ENCODE measurements around the gene PCBP4. TPM values are rescaled to one million over a fixed set of nuclear protein-coding genes. Genes with fewer than 3 reads are reported as not detected.
"Not testable (repeated sequence)": the region's sequence is repeated elsewhere in the genome, so short reads cannot be mapped to it uniquely, and the experiment has no call there.

Gene PCBP4
- total RNA-seq, 1 experiment from 2014 or later, result 37.0 TPM

DNA sequence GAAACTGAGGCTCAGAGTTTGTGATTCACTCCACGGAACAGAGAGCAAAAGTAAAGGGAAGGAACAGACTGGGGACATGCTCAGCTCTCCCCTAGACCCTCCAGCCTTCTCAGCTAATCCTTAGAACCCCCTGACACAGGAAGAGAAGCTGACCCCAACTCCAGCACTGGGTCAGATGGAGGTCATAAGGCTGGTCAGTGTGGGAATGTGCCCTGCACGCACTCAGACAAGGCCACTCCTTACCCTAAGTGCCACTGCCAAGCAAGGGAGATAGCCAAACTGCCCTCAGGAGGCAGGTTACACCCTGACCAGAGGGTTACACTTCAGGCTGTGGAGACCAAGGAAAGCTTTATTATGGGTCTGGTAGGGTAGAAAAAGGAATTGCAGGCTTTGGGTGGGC, 27.3 kb upstream of the PCBP4 start:
- DNase-seq (ENCODE audit: low read depth), result no peak

DNA sequence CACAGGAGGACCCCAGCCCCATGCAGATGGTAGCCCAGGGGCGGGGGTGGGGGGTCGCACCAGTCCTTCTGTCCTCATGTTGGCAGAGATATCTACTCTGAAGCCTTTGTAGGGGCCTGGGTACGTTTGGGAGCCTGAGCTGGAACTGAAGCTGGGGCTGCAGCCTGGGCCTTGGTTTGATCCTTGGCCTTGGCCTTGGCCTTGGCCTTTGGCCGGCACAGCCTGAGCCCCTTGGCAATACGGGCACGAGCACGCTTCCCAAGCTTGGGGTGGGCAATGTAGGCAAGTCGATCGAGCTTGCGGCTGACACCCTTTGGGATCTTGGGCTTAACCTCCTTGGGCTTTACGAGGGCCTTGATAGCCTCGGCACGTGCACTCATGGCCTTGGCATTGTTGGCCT, 26.4 kb upstream of the PCBP4 start:
- DNase-seq (ENCODE audit: low read depth), result not testable (repeated sequence)

DNA sequence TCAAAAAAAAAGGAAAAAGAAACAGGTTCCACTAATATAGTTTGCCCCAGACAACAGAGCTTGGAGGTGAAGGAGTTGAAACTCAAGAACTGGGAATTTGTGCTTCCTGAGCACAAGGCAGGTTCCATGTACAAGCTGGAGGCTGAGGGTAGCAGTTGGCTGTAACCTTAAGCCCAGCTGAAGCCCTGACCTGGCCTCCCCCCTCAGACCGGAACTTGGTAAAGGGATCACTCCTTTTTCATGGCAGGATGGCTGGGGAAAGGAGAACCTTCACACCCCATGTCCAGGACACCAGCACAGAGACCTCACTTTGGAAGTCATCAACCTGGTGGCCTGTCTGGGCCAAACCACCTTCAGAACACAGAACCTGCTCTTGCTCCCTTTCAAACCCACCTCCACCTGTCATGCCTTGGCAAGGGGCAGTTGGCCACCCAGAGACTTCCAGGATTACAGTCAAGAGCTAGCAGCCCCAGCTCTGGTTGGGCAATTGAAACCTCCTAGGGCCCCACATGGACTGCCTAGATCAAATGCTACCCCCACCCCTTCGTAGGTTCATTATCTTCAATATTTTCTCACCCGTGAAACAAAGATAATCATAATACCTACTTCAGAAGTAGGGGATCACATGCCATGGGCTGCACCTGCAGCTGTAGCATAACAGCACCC, 24.9 kb upstream of the PCBP4 start:
- no peak for DNase-seq (ENCODE audit: low read depth)

DNA sequence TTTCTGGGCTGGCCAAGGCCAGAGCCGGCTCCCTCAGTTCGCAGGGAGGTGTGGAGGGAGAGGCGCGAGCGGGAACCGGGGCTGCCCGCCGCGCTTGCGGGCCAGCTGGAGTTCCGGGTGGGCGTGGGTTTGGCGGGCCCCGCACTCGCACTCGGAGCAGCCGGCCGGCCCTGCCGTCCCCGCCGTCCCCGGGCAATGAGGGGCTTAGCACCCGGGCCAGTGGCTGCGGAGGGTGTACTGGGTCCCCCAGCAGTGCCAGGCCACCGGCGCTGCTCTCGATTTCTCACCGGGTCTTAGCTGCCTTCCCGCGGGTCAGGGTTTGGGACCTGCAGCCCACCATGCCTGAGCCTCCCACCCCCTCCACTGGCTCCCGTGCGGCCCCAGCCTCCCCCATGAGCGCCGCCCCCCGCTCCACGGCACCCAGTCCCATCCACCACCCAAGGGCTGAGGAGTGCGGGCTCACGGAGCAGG, 23.3 kb upstream of the PCBP4 start:
- not testable (repeated sequence) for DNase-seq (ENCODE audit: low read depth)

DNA sequence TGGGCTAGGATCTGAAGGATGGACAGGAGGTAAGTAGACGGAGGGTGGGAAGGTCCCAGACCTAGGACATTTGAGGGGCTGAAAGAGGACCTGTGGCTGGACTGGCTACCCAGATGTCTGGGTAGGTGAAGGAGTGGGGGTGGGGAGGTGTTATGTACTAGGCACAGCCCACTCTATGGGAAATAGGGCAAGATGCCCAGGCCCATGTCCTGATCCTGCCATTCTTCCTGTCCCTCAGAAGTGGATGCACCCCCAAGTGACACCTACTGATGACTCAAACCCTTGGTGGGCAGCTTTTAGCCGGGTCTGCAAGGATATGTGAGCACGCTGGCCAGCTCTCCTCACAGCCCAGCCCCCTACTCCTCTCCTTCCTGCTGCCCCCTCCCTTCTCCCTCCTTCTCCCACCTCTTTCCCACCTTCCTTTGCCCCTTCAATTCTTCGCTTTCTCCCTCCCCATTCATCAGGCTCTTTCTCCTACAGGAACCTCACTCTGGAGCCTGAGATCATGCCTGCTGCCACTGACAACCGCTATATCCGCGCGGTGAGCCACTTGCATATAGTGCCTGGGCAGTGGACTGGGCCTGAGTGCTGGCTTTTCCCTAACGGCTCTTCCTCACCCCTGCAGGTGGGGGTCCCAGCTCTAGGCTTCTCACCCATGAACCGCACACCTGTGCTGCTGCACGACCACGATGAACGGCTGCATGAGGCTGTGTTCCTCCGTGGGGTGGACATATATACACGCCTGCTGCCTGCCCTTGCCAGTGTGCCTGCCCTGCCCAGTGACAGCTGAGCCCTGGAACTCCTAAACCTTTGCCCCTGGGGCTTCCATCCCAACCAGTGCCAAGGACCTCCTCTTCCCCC, 21.3 kb upstream of the PCBP4 start:
- no peak for DNase-seq (ENCODE audit: low read depth)

DNA sequence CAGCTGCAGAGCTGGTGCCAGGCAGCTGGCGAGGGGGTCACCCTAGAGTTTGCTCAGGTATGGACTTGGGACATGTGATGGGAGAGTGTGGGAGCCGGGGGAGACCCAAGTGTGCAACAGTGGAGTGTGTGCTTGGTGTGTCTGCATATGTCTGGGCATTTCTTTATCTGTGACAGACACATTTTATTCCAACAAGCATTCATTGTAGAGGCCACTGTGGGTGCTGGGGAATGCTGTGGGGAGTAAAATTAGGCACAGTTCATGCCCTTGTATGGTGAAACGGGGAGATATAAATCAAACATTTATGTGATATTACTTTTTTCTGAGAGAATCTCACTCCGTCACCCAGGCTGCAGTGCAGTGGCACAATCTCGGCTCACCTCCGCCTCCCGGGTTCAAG, 20.3 kb upstream of the PCBP4 start:
- no peak for DNase-seq (ENCODE audit: low read depth)

DNA sequence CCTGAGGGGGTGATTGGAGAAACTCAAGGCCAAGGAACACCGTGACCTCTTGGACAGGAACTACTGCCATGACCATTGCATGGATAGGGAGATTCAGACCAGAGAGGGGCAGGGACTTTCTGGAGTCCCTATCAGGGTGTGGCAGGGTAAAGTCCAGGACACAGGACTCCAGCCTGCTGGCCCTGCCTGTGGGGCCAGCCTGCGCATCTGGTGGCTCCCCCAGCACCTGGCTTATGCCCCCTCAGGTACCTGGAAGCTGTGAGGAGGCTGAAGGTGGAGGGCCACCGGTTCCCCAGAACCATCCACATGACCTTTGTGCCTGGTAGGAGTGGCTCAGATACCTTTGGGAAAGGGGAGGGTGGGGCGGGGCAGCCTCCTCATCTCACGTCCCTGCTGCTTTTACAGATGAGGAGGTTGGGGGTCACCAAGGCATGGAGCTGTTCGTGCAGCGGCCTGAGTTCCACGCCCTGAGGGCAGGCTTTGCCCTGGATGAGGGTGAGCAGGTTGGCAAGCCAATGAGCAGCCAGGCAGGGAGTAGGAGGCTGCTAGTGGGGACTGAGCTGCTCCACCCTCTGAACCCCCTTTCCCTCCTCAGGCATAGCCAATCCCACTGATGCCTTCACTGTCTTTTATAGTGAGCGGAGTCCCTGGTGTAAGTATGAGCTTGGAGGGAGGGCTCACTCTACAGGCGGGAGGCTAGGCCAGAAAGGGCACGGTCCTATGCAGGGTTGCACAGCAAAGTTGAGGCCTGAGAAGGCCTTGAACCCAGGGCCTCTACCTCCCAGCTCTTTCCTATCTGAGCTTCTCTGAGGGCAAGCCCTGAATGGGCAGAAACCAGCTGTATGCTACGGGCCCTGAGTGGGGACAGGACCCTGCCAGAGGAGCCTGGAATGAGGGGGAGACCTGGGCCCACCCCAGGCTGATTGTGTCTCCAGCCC, 19.0 kb upstream of the PCBP4 start:
- no peak for DNase-seq (ENCODE audit: low read depth)

DNA sequence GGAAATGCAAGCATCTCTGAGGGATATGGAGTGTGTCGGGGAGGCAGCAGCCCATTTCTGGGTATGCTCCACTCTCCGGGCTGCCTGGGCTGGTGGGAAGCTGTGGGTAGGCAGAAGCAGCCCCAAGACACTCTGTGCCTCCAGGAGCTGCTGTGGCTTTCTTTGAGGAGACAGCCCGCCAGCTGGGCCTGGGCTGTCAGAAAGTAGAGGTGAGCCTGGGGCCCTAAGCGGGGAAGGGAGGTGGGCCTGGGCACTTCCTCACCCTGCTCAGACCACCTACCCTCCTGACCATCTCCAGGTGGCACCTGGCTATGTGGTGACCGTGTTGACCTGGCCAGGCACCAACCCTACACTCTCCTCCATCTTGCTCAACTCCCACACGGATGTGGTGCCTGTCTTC, 17.8 kb upstream of the PCBP4 start:
- no peak for DNase-seq (ENCODE audit: low read depth)

DNA sequence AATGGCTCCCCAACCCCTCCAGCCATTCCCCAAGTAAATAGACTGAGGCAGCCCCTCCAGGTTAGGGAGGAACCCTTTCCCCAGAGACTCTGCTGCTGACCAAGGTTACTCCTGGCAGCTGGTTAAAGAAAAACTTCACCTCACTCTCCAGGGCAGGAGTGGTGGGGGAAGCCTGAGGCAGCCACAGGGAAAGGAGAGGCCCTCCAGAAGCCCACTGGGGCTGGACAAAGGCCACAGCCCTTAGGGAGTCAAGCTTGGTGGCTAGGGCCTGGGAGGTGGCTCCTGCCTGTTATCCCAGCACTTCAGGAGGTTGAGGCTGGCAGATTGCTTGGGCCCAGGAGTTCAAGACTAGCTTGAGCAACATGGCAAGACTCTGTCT, 17.0 kb upstream of the PCBP4 start:
- DNase-seq (ENCODE audit: low read depth), result no peak

DNA sequence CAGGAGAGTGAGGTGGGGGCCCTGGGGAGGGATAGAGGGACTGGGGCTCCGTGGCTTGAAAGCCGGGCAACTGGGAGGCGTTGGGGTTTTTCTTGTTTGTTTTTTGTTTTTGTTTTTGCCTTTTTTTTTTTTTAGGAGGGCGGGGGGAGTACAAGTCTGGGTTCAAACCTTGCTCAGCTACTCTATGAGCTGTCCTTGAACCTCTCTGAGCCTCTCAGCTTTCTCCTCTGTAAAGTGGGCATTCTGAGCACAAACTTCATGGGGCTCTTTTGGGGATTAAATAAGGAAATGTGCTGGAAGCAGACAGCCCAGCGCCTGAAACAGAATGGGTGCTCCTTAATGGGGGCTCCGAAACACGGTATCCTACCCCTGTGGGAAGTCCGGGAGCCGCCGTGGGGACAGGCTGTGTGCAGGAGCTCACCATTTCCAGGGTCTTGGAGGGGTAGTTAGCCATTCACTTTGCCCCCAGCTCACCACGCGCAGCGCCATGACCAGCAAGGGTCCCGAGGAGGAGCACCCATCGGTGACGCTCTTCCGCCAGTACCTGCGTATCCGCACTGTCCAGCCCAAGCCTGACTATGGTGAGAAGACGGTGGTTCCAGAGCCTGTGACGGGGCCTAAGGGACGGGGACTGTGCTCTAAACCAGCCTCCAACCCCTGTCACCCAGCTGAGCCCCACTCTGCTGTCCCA, 16.5 kb upstream of the PCBP4 start:
- DNase-seq (ENCODE audit: low read depth), result no peak

DNA sequence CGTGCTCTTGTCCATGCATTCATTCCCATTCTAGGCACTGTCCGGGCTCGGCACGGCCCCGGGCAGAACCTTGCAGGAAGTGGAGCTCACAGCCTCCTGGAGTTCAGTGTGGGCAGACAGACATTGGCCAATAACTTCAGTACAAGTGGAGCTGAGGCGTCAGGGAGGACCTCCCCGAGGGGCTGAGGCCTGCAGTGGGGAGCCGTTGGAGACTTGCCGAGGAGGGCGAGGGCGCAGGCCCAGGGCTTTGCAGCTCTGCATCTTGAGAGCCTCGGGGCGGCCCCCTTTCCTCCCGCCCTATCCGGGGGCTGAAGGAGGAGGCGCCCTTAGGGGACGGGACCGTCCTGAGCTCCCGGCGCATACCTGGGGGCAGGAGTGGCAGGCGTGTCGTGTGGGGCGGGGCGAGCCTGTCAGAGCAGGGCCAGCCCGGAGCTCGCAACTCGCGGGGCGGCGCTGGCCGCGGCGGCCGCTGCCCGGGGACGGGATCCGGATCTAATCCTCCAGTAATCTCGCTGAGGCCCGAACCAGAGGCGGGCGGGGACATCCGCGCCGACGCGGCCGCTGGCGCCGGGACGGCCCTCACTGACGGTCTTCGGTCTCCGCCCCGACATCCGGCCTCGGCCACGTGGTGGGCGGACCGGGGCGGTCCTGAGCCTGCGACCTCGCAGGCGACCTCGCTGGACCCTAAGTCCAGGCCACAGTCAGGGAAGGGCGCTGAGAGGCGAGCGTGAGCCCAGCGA, 15.8 kb upstream of the PCBP4 start, which contains the start of gene ACY1:
Gene ACY1, plus strand, starts transcription at position 698 of the 740 bp plus-strand sequence. CDS start 530 bp downstream, outside the sequence.
- DNase-seq (ENCODE audit: low read depth), result peak; percentile 86

DNA sequence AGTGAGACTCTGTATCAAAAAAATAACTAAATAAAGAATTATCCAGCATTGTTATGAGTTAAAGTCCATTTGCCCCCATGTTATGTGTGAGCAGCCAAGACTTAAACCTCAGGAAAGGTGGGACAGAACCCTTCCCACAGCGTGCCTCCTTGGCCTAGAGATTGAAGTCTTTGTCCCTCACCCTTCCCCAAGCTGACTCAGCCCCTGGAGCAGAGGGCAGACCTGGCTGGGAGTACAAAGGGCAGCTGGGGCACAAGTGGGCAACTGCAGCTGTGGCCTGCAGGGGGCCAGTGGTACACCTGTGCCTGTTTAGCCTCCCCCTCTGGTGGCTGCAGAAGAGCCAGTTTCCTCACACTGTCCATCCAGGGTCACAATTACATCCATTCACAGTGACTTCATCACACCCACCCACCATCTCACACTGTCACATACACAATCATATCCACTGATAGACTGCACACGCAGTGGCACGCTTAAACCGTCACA, 15.1 kb upstream of the PCBP4 start:
- peak; percentile 62 for DNase-seq (ENCODE audit: low read depth)

DNA sequence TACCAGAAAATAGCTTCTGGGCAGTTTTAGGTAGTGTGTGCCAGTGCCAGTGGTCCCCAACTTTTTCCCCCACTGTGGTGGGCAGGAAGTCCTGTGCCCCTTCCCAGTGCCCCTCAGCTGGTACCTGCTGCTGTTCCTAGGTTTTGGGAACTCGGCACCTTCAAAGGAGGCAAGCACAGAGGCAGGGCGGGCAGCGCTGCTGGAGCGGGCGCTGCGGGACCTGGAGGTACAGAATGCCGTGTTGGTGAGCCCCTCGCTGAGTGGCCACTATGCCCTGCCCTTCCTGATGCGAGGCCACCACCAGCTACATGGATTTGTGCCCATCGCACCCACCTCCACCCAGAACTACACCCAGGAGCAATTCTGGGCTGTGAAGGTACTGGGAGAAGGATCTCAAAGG, 13.0 kb upstream of the PCBP4 start:
- no peak for DNase-seq (ENCODE audit: low read depth)

DNA sequence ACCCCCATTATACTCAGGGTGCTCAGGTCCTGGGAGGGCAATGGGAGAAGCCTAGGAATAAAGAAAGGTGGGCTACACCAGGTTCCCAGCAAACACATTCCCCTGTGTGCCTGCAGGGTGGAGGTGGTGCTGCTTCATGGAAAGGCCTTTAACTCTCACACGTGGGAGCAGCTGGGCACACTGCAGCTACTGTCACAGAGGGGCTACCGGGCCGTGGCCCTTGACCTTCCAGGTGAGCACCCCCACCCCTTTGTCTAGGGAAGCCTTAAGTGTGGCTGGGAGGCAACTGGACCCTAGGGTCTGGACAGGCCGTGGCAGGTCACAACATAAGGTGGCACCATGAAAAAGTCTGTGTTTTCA, 10.9 kb upstream of the PCBP4 start:
- DNase-seq (ENCODE audit: low read depth), result no peak

DNA sequence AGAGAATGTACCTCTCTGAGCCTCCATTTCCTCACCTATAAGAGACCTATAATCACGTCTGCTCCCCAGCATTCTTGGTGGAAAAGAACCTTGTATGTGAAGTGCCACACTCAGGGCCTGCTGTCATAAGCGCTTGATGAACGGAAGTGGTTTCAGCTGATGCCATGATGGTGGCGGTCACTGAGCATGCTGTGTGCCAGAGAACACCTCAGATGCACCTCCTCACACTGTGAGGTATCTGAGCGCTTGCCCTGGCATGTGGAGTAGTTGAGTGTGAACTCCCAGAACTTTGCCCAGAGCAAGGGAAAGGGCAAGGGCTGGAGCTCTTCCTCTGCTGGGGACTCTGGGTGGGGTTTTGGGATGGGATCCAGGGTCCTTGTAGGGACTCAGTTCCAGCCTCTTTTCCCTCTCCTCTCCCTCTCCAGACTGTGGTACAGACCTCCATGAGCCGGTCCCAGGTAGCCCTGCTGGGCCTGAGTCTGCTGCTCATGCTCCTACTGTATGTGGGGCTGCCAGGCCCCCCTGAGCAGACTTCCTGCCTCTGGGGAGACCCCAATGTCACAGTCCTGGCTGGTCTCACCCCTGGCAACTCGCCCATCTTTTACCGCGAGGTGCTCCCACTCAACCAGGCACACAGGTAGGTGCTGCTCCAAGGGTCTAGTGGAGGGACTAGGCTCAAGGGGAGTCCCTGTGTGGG, 10.3 kb upstream of the PCBP4 start:
- no peak for DNase-seq (ENCODE audit: low read depth)

DNA sequence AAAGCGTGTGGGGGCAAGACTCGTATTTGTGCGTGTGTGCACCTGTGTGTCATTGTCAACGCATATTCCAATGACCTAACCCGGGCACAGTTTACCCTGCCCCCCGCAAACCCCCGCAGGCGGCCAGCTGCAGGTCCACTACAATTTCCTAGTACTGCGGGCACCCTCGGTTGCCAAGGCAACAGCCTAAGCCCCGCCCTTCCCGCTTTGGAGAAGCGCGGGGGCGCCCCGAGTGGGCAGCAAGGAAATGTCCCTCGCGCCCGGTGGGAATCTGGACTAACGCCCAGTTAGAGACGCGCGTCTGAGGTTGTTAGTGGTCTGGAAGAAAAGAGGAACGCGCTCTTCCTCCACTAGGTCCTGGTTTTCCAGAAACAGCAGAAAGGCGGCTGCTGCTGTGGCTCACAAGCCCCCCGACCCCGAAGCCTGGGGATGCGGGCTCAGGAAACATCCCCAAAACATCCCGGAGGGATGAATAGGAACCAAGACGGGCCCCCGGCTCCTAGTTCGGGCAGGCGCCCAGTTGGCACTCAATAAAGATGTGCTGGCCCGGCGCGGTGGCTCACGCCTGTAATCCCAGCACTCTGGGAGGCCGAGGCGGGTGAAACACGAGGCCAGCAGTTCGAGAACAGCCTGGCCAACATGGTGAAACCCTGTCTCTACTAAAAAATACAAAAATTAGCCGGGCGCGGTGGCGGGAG, 8.7 kb upstream of the PCBP4 start:
- DNase-seq (ENCODE audit: low read depth), result peak; percentile 36

DNA sequence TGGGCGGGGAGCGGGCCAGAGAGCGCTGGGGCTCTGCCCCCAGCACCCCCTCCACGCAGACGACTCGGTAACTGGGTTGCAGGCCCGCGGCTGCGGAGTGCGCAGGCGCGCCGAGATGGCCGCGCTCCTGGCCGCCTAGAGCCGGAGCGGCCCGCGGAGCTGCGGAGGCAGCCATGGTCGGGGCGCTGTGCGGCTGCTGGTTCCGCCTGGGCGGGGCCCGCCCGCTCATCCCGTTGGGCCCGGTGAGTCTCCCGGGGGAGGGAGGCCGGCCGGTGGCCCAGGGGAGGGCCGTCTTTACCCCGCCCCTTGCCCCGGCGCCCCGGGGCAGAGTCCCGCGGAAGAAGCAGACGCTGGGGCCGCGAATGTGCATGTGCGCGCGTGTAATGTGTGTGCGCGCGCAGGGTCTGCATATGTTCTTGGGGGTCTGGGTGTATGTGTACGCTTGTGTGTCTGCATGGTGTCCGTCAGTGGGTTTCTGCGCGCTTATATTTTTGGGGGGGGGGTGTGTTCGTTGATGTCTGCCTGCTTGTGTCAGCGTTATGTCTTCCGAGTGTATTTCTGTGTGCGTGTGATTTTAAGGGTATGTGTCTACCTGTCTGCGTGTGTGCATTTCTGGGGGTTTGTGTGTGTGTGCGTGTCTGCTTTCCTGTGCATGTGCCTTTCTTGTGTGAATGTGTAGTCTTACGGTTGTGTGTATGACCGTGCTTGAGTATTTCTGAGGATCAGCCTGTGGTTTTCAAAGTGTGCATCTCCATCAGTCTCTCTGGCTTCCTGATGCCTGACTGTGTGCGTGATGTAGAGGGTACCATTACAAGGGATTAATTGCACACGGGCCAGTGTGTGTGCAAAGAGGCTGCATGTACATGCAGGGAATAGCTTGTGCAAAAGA, 8.0 kb upstream of the PCBP4 start, which contains the start of gene ABHD14A:
Gene ABHD14A, plus strand, starts transcription at position 102 of the 889 bp plus-strand sequence. Its CDS starts 72 bp downstream, at position 174.
- DNase-seq (ENCODE audit: low read depth), result peak; percentile 76

All from Daoy (cell line).